Tibial nerve (tissue), 4 donors: ENCODE data around the gene SIGLEC7. TPM values are rescaled to one million over a fixed set of nuclear protein-coding genes. Genes with fewer than 3 reads are reported as not detected.

ENCODE experiments used
- DNase-seq, 2 donors: peaks; one replicate each; pipeline ENCODE4 v3.0.0-alpha.2; 2019; ENCODE audit warnings: low spot score in 2 of 2
- H3K27ac ChIP-seq, 4 donors: fragments of 200-600 bp; sonication (generic) in 3 of 4; one replicate each; pipeline ENCODE4 v1.5.1; 2017 to 2019; ENCODE audit warnings: mild to moderate bottlenecking in 1 of 4
- H3K27me3 ChIP-seq, 2 donors: fragments of 200-600 bp; sonication (generic) in 1 of 2; one replicate each; pipeline versions ENCODE4 v1.5.1 to v1.6.0; 2017 to 2019
- H3K36me3 ChIP-seq, 3 donors: fragments of 200-600 bp; sonication (generic); one replicate each; pipeline ENCODE4 v1.5.1; 2018 to 2019
- H3K4me1 ChIP-seq, 4 donors: fragments of 200-600 bp; sonication (generic) in 3 of 4; one replicate each; pipeline ENCODE4 v1.5.1; 2017 to 2019
- H3K4me3 ChIP-seq, 4 donors: fragments of 200-600 bp; sonication (generic) in 3 of 4; one replicate each; pipeline ENCODE4 v1.5.1; 2017 to 2019; ENCODE audit warnings: mild to moderate bottlenecking in 1 of 4, moderate library complexity in 1 of 4
- H3K9me3 ChIP-seq, 4 donors: fragments of 200-600 bp; sonication (generic) in 3 of 4; one replicate each; pipeline ENCODE4 v1.5.1; 2017 to 2019
- EP300 ChIP-seq, 2 donors: sonication (generic); formaldehyde crosslinking; IDR thresholded peaks; one replicate each; pipeline ENCODE4 v1.6.1; 2017; ENCODE audit warnings: antibody characterized with exemption in 2 of 2, mild to moderate bottlenecking in 1 of 2
- POLR2A ChIP-seq, 2 donors: fragments of 450-650 bp; IDR thresholded peaks; one replicate each; pipeline ENCODE4 v1.6.1; 2017; ENCODE audit warnings: antibody characterized with exemption in 2 of 2, mild to moderate bottlenecking in 2 of 2, moderate library complexity in 2 of 2
- WGBS, 2 donors: methylation state at CpG; one replicate each; pipeline ENCODE4 v1.1.5; 2018; 5-methylcytosine and 5-hydroxymethylcytosine counted together
- total RNA-seq, 4 donors: library from RNA; depleted of rRNA; stranded (reverse); fragments of >200 nt; gene quantifications; one replicate each; pipeline ENCODE4 v1.1.0, GENCODE V29; 2016
- TF ChIP-seq, protein P1 (sequence below), 5 experiments: fragments of 200-600 bp in 3 of 5; fragments of 450-650 bp in 2 of 5; sonication (generic) in 3 of 5; IDR thresholded peaks; one replicate each; pipeline ENCODE4 v1.5.1; 2016 to 2019; ENCODE audit warnings: antibody characterized with exemption in 5 of 5, mild to moderate bottlenecking in 3 of 5, moderate library complexity in 2 of 5

Gene SIGLEC7
- total RNA-seq, 4 donors from 2014 or later: 0.42 to 7.5 (median 1.1) TPM

DNA sequence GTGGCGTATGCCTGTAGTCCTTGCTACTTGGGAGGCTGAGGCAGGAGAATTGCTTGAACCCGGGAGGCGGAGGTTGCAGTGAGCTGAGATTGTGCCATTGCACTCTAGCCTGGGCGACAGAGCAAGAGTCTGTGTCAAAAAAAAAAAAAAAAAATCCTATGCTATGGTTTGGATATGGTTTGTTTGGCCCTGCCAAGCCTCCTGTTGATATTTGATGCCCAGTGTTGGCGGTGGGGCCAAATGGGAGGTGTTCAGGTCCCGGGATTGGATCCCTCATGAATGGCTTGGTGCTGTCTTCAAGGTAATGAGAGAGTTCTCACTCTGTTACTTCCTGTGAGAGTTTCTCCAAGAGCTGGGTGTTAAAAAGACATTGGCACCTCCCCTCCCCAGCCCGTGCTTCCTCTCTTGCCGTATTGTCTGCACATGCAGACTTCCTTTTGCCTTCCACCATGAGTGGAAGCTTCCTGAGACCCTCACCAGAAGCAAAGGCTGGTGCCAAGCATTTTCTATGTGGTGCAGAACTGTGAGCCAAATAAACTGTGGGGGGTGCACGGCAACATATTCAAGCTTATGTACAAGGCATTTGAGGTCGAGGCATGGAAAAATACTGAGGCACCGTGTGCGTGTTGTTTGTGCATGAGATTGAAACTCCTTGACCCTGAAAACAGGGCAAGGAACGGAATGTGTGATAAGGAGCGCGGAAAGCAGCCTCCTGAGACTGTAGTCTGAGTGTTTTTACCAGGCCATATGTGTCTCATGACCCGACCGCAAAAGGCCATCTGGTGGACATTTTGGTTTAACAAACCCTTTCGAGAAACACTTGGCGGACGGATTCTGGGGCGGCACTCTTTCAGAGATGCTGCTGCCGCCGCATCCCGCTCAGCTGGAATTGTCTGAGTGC lies 10.1 kb upstream of the SIGLEC7 start:
- Histone ChIP-seq H3K9me3 (no peaks in the 10 kb centered on the region), H3K4me1 (peaks cover 0 to 8% (median 0%) of the 10 kb centered on the region in 4 donors), H3K4me3 (no peak overlapping the region), H3K27ac (no peak overlapping the region), H3K27me3 (no peaks in the 10 kb centered on the region), H3K36me3 (no peaks in the 10 kb centered on the region)
- WGBS, 2 donors: 46 to 53% methylated on average over 24 of the region's 24 CpGs
- peak in 1 of 2 donors; percentile 25 for DNase-seq
- TF ChIP-seq EP300 (IDR thresholded peaks at IDR 0.05): no peak

DNA sequence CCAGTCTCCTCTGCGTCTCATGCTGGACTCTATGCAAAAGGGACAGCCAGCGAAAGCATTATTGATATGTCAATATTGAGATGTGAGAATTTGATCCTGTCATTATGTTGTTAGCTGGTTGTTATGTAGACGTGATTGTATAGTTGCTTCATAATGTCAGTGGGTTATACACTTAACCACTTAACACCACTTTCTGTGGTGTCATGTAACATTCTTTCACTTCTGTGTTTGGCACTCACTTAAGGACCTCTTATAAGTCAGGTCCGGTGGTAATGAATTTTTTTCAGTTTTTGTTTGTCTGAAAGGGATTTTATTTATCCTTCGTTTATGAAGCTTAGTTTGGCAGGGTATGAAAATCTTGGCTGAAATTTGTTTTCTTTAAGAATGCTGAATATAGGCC lies 7.1 kb upstream of the SIGLEC7 start:
- peaks cover 0 to 8% (median 0%) of the 10 kb centered on the region in 4 donors for H3K4me1 ChIP-seq
- H3K4me3 ChIP-seq: no peak overlapping the region
- peaks cover 0 to 3% of the 10 kb centered on the region in 2 donors for H3K27me3 ChIP-seq
- H3K27ac ChIP-seq: no peak overlapping the region
- TF ChIP-seq EP300 (IDR thresholded peaks at IDR 0.05) (no peak), POLR2A (IDR thresholded peaks at IDR 0.05) (no peak)
- TF ChIP-seq, protein P1, sequence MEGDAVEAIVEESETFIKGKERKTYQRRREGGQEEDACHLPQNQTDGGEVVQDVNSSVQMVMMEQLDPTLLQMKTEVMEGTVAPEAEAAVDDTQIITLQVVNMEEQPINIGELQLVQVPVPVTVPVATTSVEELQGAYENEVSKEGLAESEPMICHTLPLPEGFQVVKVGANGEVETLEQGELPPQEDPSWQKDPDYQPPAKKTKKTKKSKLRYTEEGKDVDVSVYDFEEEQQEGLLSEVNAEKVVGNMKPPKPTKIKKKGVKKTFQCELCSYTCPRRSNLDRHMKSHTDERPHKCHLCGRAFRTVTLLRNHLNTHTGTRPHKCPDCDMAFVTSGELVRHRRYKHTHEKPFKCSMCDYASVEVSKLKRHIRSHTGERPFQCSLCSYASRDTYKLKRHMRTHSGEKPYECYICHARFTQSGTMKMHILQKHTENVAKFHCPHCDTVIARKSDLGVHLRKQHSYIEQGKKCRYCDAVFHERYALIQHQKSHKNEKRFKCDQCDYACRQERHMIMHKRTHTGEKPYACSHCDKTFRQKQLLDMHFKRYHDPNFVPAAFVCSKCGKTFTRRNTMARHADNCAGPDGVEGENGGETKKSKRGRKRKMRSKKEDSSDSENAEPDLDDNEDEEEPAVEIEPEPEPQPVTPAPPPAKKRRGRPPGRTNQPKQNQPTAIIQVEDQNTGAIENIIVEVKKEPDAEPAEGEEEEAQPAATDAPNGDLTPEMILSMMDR (IDR thresholded peaks at IDR 0.05): no peak
- H3K9me3 ChIP-seq: no peaks in the 10 kb centered on the region
- no peaks in the 10 kb centered on the region for H3K36me3 ChIP-seq
- no peak for DNase-seq
- WGBS, 2 donors: 84 to 85% methylated on average over 5 of the region's 5 CpGs

DNA sequence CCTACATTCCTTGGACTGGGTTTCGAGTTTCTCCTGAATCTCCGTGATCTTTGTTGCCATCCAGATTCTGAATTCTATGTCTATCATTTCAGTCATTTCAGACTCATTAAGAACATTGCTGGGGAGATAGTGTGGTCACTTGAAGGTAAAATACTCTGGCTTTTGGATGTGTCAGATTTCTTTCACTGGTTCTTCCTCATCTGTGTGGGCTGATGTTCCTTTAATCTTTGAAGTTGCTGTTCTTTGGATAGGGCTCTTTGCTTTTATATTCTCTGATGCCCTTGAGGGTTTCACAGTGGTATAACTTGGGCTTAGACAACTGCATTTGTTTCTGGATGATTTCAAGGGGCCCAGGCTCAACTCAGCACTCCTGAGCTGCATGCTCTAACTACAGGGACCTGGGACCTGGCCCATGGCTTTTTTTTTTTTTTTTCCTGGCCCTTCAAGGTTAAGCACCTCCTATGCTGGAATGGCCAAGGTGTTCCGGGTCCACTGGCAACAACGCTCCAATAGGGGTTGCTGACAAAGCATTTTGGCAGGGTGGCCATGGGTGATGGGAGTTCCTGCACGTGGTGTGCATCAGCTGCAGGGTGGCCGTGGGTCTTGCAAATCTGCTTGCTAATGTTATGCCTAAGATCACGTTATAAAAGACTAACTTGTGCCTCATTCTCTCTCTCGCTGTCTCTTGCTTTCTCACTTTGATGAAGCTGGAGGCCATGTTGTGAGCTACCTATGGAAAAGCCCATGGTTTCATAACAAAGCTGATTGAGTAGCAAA lies 5.9 kb upstream of the SIGLEC7 start:
- DNase-seq: no peak
- Histone ChIP-seq H3K9me3 (no peaks in the 10 kb centered on the region), H3K4me3 (no peak overlapping the region), H3K36me3 (no peaks in the 10 kb centered on the region), H3K27me3 (peaks cover 0 to 3% of the 10 kb centered on the region in 2 donors), H3K27ac (peak overlapping the region in 1 of 4 donors; percentile 18), H3K4me1 (peaks cover 0 to 8% (median 0%) of the 10 kb centered on the region in 4 donors)
- WGBS, 2 donors: 73 to 82% methylated on average over 8 of the region's 8 CpGs
- no peak for TF ChIP-seq EP300 (IDR thresholded peaks at IDR 0.05)
- TF ChIP-seq, protein P1 (IDR thresholded peaks at IDR 0.05): no peak
- TF ChIP-seq POLR2A (IDR thresholded peaks at IDR 0.05): no peak

DNA sequence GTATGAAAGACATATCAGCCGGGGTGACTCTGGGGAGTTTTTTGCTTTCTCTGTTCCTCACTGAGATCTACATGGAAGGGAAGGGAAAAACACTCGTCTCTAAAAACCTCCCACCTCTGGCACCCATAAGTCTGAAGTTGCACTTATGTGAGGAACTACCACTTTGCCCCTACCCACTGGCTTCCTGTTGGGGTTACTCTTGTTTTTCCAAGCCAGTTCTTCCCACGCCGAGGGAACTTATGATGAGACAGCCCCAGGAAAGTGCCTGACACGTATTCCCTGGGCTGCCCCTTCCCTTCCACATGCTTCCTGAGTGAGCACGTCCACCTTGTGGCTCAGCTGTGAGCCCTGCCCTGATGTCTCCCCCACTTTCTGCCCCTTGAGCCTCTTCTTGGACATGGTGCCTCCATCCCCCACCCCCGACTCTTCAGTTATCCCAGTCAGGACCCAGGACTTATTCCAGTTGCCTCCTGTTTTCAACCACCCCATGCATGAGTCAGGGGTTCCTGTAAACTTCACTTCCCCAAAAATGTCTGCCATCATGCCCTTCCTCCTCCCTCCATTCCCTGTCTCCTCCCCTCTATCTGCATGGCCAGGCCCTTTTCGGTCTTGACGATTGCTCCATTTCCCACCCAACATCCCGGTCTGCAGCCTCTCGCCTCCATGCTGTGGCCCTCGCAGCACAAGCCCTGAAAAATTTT lies 5.1 kb upstream of the SIGLEC7 start:
- Histone ChIP-seq H3K36me3 (no peaks in the 10 kb centered on the region), H3K27ac (peak overlapping the region in 2 of 4 donors; percentile 18 to 69), H3K4me3 (no peak overlapping the region), H3K4me1 (peaks cover 0 to 8% (median 0%) of the 10 kb centered on the region in 4 donors), H3K9me3 (no peaks in the 10 kb centered on the region), H3K27me3 (peaks cover 0 to 3% of the 10 kb centered on the region in 2 donors)
- DNase-seq: peak in 1 of 2 donors; percentile 23
- TF ChIP-seq, protein P1 (IDR thresholded peaks at IDR 0.05): no peak
- TF ChIP-seq POLR2A (IDR thresholded peaks at IDR 0.05): peak in 1 of 2 donors; percentile 11
- 62 to 67% methylated on average over 12 of the region's 12 CpGs for WGBS, 2 donors

GRCh38 chr19:51137792-51138425 lies 4.2 kb upstream of the SIGLEC7 start:
- no peak for TF ChIP-seq POLR2A (IDR thresholded peaks at IDR 0.05)
- TF ChIP-seq, protein P1 (IDR thresholded peaks at IDR 0.05): no peak
- Histone ChIP-seq H3K27ac (peak overlapping the region in 3 of 4 donors; percentile 5 to 69 (median 19)), H3K9me3 (no peaks in the 10 kb centered on the region), H3K27me3 (peaks cover 0 to 3% of the 10 kb centered on the region in 2 donors), H3K36me3 (no peaks in the 10 kb centered on the region), H3K4me1 (peaks cover 0 to 3% (median 0%) of the 10 kb centered on the region in 4 donors), H3K4me3 (no peak overlapping the region)
- 77 to 81% methylated on average over 7 to 8 of the region's 9 CpGs for WGBS, 2 donors
- no peak for DNase-seq
